T follicular helper cell (primary cell): ENCODE data around the gene MAEA.
"Not testable (repeated sequence)": the region's sequence is repeated elsewhere in the genome, so short reads cannot be mapped to it uniquely, and the experiment has no call there.

Experiments used
- DNase-seq: peaks from one replicate; pipeline ENCODE4 v3.0.0-alpha.2; 2020; ENCODE audit warnings: low read depth

MAEA gene

GRCh38 chr4:1279253-1279652 lies 10.4 kb upstream of the MAEA start:
- DNase-seq = no peak

GRCh38 chr4:1283711-1284110 lies 6.0 kb upstream of the MAEA start:
- DNase-seq = no peak

GRCh38 chr4:1285151-1285789 lies 4.4 kb upstream of the MAEA start:
- no peak for DNase-seq

GRCh38 chr4:1285790-1286553 lies 3.7 kb upstream of the MAEA start:
- DNase-seq = no peak

- DNase-seq = no peak
Observed at GRCh38 chr4:1288786-1289185, 905 bp upstream of the MAEA start.

GRCh38 chr4:1290165-1290977 lies 680 bp downstream of the MAEA start:
- no peak for DNase-seq

- no peak for DNase-seq
Observed at GRCh38 chr4:1291091-1291490, 1.4 kb downstream of the MAEA start.

- no peak for DNase-seq
Observed at GRCh38 chr4:1291996-1292702, 2.5 kb downstream of the MAEA start.

GRCh38 chr4:1292703-1293011 lies 3.0 kb downstream of the MAEA start:
- DNase-seq = not testable (repeated sequence)

- no peak for DNase-seq
Observed at GRCh38 chr4:1293531-1293941, 3.8 kb downstream of the MAEA start.

- no peak for DNase-seq
Observed at GRCh38 chr4:1293991-1294390, 4.3 kb downstream of the MAEA start.

- no peak for DNase-seq
Observed at GRCh38 chr4:1294424-1294823, 4.7 kb downstream of the MAEA start.

- no peak for DNase-seq
Observed at GRCh38 chr4:1294891-1295290, 5.2 kb downstream of the MAEA start.

GRCh38 chr4:1295405-1296055 lies 5.8 kb downstream of the MAEA start:
- DNase-seq = no peak

- no peak for DNase-seq
Observed at GRCh38 chr4:1296324-1297022, 6.8 kb downstream of the MAEA start.

- no peak for DNase-seq
Observed at GRCh38 chr4:1297023-1297395, 7.3 kb downstream of the MAEA start.

GRCh38 chr4:1297456-1298325 lies 8.0 kb downstream of the MAEA start:
- DNase-seq = no peak

GRCh38 chr4:1298461-1298860 lies 8.8 kb downstream of the MAEA start:
- no peak for DNase-seq

- DNase-seq = no peak
Observed at GRCh38 chr4:1299301-1299860, 9.7 kb downstream of the MAEA start.
